VCaP (cell line): ENCODE data around the gene PCDHGA11.
"Not testable (repeated sequence)": the region's sequence is repeated elsewhere in the genome, so short reads cannot be mapped to it uniquely, and the experiment has no call there.

Source experiments
- H3K27ac ChIP-seq: fragments of 450-650 bp; 2 replicates; pipeline ENCODE4 v1.5.1; 2017
- TF ChIP-seq, protein P1 (sequence below): fragments of 450-650 bp; conservative IDR thresholded peaks from 2 replicates; pipeline ENCODE4 v1.5.1; 2017; ENCODE audit warnings: mild to moderate bottlenecking, moderate library complexity

PCDHGA11 gene

DNA sequence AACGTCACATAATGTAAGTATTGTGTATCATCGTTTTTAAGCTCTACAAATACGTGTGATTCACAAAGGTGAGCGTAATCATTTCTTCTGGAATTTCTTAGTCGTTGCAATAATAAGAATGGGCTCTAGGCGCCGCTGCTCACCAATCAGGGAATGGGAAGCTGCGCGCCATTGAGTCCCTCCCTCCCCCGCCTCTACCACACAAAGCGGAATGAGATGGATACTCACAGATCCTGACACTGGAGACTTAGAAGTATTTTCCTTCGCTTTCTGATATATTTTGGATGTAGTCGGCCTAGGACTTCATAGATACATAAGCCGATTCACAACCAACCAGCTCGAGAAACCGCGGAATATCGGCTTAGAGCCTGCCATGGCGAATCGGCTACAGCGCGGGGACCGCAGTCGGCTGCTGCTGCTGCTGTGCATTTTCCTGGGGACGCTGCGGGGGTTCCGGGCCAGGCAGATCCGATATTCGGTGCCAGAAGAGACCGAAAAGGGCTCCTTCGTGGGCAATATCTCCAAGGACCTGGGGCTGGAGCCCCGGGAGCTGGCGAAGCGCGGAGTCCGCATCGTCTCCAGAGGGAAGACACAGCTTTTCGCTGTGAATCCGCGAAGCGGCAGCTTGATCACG lies at the start of gene PCDHGA11:
Gene PCDHGA11, plus strand, starts transcription at position 197 of the 634 bp plus-strand sequence. Its CDS starts 177 bp downstream, at position 374.
- TF ChIP-seq, protein P1, sequence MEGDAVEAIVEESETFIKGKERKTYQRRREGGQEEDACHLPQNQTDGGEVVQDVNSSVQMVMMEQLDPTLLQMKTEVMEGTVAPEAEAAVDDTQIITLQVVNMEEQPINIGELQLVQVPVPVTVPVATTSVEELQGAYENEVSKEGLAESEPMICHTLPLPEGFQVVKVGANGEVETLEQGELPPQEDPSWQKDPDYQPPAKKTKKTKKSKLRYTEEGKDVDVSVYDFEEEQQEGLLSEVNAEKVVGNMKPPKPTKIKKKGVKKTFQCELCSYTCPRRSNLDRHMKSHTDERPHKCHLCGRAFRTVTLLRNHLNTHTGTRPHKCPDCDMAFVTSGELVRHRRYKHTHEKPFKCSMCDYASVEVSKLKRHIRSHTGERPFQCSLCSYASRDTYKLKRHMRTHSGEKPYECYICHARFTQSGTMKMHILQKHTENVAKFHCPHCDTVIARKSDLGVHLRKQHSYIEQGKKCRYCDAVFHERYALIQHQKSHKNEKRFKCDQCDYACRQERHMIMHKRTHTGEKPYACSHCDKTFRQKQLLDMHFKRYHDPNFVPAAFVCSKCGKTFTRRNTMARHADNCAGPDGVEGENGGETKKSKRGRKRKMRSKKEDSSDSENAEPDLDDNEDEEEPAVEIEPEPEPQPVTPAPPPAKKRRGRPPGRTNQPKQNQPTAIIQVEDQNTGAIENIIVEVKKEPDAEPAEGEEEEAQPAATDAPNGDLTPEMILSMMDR = 0 out of 2 replicates have a peak, but pooled peaks have one; percentile 5
- H3K27ac ChIP-seq = no peak within 1 kb of the TSS

DNA sequence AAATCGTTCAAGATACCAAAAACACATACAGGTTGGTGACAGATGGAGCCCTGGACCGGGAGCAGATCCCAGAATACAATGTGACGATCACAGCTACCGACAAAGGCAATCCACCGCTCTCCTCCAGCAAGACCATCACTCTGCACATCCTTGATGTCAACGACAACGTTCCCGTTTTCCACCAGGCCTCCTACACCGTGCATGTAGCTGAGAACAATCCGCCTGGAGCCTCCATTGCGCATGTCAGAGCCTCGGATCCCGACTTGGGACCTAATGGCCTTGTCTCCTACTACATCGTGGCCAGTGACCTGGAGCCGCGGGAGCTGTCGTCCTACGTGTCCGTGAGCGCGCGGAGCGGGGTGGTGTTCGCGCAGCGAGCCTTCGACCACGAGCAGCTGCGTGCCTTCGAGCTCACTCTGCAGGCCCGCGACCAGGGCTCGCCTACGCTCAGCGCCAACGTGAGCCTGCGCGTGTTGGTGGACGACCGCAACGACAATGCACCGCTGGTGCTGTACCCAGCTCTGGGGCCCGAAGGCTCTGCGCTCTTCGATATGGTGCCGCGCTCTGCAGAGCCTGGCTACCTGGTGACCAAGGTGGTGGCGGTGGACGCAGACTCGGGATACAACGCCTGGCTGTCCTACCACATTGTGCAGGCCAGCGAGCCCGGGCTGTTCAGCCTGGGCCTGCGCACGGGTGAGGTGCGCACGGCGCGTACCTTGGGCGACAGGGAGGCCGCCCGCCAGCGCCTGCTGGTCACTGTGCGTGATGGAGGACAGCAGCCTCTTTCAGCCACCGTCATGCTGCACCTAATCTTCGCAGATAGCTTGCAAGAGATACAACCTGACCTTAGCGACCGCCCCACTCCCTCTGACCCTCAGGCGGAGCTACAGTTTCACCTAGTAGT lies 49.0 kb upstream of the PCDHGA11 start:
- TF ChIP-seq, protein P1 = no peak

DNA sequence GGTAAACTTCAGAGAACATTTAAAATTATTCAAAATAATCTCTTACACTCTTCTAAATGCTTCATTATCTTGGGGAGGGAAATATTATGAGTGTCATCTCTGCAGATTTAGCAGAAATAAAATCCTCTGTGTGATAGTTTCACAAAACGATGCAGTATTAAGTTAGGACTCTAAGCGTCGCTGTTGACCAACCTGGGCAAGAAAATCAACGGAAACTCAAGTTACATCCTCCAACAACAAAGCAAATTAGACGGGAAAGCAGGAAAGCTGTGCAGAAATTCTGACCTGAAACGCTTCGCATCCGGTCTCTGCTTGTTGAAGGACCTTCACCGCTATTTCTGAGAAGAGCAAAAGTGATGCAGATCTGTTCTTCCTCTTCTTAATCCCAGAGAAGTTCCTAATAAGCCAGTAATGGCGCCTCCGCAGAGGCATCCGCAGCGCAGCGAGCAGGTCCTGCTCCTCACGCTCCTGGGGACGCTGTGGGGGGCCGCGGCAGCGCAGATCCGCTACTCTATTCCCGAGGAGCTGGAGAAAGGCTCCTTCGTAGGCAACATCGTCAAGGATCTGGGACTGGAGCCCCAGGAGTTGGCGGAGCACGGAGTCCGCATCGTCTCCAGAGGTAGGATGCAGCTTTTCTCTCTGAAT lies 47.1 kb upstream of the PCDHGA11 start, which contains the start of gene PCDHGA6:
Gene PCDHGA6, plus strand, starts transcription at position 219 of the 645 bp plus-strand sequence. Its CDS starts 193 bp downstream, at position 412.
- no peak within 1 kb of the TSS for H3K27ac ChIP-seq
- TF ChIP-seq, protein P1 = no peak

More for the DNA sequence above, 49.0 kb upstream of the PCDHGA11 start:
- no peak overlapping the region for H3K27ac ChIP-seq

DNA sequence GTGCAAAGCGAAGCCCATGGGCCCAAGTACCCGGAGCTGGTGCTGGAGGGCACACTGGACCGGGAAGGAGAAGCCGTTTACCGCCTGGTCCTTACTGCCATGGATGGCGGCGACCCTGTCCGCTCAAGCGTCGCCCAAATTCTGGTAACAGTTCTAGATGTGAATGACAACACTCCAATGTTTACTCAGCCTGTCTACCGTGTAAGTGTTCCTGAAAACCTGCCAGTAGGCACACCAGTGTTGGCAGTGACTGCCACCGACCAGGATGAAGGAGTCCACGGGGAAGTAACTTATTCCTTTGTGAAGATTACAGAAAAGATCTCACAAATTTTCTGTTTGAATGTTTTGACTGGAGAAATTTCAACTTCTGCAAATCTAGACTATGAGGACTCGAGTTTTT lies 46.2 kb upstream of the PCDHGA11 start:
- TF ChIP-seq, protein P1 = no peak
- H3K27ac ChIP-seq = no peak overlapping the region

DNA sequence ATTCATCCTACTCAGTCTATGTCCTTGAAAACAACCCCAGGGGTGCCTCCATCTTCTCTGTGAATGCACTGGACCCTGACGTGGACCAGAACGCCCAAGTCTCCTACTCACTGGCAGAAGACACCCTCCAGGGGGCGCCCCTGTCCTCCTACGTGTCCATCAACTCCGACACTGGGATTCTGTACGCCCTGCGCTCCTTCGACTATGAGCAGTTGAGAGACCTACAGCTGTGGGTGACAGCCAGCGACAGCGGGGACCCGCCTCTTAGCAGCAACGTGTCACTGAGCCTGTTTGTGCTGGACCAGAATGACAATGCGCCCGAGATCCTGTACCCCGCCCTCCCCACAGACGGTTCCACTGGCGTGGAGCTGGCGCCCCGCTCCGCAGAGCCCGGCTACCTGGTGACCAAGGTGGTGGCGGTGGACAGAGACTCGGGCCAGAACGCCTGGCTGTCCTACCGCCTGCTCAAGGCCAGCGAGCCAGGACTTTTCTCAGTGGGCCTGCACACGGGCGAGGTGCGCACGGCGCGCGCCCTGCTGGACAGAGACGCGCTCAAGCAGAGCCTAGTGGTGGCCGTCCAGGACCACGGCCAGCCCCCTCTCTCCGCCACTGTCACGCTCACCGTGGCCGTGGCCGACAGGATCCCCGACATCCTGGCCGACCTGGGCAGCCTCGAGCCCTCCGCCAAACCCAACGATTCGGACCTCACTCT lies 45.3 kb upstream of the PCDHGA11 start:
- H3K27ac ChIP-seq = not testable (repeated sequence)

DNA sequence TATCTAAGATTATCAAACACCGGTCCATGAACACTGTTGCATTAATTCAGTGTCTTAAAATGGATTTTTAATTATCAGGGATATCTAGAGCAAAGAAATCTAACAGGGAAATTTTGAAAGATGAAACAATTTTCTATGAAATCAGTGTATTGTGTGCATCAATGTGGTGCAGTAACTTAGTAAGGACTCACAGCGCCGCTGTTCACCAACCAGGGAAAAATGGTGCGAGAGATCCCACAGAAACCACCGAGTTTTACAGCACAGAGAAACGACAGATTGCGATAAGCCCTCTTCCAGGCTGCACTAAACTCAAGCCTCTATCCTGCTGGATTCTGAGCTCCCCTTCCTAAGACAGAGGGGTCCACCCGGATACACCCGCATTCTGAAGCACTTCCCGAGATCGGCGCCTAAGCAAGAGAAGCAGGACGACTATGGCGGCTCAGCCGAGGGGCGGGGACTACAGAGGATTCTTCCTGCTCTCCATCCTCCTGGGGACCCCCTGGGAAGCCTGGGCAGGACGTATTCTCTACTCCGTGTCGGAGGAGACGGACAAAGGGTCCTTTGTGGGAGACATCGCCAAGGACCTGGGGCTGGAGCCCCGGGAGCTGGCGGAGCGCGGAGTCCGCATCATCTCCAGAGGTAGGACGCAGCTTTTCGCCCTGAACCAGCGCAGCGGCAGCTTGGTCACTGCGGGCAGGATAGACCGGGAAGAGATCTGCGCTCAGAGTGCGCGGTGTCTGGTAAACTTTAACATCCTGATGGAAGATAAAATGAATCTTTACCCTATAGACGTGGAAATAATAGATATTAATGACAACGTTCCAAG lies 38.2 kb upstream of the PCDHGA11 start, which contains the start of gene PCDHGA7:
Gene PCDHGA7, plus strand, starts transcription at position 274 of the 826 bp plus-strand sequence. Its CDS starts 158 bp downstream, at position 432.
- TF ChIP-seq, protein P1 = no peak
- H3K27ac ChIP-seq = no peak within 1 kb of the TSS

DNA sequence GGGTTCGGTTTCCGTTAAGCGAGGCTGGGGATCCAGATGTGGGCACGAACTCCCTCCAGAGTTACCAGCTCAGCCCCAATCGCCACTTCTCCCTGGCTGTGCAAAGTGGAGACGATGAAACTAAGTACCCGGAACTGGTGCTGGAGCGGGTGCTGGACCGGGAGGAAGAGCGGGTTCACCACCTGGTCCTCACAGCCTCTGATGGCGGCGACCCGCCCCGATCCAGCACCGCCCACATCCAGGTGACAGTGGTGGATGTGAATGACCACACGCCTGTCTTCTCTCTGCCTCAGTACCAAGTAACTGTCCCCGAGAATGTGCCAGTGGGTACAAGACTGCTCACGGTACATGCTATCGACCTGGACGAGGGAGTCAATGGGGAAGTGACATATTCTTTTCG lies 37.5 kb upstream of the PCDHGA11 start:
- H3K27ac ChIP-seq = no peak overlapping the region
- TF ChIP-seq, protein P1 = no peak
